HG03354 (cell line): Measurements from ENCODE around the gene NCAPG2.
A peak's percentile ranks its signal among the peaks of the same experiment; 100 is the strongest.
"Not testable (repeated sequence)": the region's sequence is repeated elsewhere in the genome, so short reads cannot be mapped to it uniquely, and the experiment has no call there.

Experiments
- ATAC-seq: cut with Tn5 transposase; IDR thresholded peaks from one replicate; pipeline ENCODE4 v1.9.1; 2021; ENCODE audit warnings: mild to moderate bottlenecking; ENCODE audit not compliant: unreplicated experiment, poor library complexity, severe bottlenecking

NCAPG2 gene

DNA sequence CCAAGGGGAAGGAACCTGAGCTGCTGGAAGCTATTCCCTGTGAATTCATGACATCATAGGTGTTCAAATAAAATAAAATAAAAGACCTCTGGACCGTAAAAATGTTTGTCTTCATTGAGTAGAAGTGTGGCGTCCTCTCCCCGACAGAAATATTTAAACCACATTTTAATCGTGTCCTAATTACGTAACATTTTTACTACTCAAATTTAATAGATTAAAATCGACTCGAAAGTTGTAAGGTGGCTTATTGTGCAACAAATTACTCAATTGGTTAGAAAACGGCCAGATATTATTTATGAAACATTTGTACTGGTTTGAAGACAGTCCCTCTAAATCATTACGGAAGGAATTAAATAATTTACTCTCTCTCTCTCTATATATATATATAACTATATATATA, 15.5 kb upstream of the NCAPG2 start:
- ATAC-seq: no peak

DNA sequence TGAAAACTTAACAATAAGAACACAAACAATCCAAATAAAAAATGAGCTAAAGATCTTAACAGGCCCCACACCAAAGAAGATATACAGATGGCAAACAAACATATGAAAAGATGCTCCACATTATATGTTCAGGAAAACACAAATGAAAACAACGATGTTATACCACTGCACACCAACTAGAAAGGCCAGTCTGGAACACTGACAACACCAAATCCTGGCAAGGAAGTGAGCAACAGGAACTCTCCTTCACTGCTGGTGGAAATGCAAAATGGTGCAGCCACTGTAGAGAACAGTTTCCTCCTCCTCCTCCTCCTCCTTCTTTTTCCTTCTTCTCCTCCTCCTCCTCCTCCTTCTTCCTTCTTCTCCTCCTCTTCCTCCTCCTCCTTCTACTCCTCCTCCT, 12.2 kb upstream of the NCAPG2 start:
- ATAC-seq: no peak

DNA sequence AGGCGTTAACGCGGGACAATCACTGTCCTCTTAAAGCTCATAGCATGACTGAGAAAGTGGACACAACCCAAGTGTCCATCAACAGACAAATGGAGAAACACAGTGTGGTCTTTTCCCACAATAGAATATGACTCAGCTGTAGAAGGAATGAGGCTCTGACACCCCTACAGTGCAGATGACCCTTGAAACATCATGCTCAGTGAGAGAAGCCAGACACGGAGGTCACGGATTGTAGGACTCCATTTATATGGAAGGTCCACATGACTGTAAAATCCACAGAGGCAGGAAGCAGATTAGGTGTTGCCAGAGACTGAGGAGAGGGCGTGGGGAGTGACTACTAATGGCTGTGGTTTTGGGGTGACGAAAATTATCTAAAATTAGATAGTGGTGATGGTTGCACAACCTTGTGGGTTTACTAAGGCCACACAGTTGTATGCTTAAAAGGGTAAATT, 6.1 kb upstream of the NCAPG2 start:
- ATAC-seq: no peak

DNA sequence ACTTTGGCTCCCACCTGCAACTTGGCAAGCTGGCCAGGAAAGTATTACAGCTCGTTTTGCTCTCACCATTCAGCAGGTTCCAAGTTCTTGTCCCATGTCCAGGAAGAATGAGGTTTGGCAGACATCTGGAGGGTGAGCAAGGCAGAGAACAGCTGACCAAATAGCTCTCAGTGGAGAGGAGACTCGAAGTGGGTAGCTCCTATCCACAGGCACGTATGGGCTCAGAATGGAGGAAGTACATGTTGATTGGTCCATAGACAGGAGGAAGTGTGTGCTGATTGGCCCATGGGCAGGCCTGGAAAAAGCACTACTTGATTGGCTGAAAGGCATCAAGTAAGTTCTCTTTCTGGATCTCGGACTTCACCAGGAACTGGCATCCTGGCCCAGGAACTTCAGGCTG, 3.0 kb upstream of the NCAPG2 start:
- no peak for ATAC-seq

DNA sequence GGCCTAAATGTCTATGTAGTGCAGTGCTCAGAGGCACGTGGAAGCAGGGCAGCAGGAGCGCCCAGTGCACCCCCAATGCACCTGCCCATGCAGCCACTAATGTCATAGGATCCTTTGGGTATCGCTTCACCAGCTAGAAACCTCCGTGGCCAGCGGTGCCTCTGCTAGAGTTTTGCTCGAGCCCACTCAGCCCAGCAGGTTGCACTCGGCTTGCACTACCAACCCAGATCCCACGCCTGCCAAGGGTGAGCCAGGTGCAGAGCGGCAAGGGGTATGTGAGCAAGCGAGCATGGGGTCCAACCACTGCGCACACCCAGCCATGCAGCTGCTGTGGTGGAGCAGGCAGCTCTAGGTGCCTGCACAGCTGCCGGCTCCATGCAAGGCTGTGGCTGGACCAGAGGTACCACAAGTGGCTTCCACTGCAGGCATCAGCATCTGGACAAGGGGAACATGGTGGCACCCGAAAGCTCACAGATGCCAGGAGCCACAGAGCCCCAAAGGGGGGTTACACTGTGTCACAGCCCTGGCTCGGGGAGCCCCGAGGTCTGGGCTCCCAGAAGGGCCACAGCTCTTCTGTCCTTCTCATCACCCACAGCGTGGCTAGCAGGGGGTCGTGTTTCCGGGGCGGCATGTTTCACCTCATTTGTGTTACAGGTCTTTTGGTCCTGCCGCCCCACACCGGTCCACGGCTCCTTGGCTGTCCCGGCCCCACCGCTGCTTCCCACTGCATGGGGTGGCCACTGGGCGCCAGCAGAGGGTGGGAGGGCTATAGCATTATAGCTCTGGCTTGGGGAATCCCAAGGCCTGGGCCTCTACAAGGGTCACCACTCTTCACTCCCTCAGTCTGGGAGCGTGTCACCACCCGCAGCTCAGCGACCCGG, 2.3 kb upstream of the NCAPG2 start:
- ATAC-seq: no peak

DNA sequence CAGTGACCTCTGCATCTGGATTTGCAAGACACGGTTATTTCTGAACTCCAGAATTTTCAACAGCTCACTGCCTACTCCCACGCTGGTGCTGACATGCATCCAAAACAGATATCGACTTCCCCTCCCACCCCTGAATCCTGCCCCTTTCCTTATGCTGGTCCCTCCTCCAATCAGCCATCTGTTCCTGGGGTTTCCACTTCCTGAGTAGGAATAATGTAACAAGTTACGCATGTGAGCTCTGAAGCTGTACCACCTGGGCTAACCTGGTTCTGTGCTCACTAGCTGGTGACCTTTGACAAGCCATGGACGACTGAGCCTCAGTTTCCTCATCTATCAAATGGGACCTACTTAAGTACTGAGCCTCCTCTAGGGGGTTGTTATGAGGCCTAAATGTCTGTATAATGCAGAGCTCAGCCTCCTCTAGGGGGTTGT, 1.7 kb upstream of the NCAPG2 start:
- ATAC-seq: no peak

DNA sequence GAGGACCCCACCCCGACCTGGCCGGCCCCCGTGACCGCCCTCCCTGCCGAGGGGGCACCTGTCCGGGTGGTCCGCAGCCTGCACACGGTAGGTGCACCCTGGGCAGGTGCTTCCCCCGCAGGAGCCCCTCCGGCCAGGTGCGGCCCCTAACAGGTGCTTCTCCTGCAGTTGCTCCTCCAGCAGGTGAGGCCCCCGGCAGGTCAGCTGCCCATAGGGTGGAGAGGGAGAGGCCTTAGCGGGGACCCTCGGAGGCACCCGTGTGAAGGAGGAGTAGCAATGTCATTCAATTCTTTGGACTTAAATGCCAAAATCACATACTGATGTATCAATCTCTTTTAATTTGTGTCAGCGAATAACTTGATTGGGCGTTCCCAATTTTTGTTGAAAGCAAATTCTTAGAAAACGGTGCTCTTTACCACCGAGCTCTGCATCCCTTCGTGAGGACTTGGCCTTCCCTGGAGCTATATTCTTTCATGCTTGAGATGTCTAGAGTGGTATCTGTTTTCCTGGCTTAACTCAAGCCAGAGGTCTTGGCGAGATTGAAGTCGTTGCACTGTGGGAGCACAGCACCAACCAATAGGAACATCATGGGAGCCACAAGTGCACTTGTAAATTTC, 738 bp upstream of the NCAPG2 start:
- peak; percentile 23 for ATAC-seq

DNA sequence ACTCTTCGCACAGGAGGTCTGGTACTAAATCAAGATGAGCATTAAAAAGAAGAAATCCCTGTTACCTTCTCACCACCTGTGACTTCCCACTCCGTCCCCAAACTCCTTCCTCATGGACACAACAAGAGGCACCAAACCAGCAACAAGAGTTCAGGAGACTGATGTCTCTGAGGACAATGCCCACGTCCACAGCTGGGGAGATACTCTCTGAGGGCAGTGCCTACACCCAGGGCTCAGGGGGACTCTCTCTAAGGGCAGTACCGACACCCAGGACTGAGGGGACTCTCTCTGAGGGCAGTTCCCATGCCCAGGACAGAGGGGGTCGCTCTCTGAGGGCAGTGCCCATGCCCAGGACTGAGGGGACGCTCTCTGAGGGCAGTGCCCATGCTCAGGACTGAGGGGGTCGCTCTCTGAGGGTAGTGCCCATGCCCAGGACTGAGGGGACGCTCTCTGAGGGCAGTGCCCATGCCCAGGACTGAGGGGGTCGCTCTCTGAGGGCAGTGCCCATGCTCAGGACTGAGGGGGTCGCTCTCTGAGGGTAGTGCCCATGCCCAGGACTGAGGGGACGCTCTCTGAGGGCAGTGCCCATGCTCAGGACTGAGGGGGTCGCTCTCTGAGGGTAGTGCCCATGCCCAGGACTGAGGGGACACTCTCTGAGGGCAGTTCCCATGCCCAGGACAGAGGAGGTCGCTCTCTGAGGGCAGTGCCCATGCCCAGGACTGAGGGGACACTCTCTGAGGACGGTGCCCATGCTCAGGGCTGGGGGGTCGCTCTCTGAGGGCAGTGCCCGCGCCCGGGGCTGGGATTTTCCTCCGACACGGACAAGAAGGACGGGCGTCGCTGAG, 703 bp downstream of the NCAPG2 start:
- not testable (repeated sequence) for ATAC-seq

DNA sequence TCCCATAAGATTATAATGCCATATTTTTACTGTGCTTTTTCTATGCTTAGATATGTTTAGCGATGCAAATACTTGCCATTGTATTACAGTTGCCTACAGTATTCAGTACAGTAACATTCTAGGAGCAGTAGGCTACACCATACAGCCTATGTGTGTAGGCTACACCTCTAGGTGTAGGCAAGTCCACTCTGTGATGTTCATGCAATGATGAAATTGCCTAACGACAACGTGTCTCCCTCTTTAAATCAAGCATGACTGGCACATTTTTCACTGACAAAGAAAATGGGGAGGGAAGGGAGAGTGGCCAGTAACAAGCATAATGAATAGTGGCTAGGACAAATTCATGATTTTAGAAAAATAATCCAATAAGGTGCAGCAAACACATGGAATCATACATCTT, 1.7 kb downstream of the NCAPG2 start:
- ATAC-seq: no peak

DNA sequence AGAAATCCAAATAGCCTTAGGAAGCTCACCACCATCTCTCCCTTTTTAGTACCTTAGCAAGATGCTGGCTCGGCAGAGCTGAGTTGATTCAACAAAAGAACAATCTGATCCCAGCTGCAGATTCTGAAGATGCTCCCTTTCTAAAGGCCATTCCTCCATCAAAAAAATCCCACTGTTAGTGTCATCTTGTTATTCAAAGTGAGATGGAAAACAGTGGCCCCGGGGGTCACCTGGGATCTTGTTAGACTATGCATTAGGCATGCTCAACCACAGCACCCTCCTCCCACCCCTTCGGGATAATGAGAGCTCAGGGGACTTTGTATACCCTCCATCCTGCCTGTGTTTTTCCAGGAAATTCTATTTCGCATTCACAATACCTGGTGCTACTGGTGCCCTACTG, 2.4 kb downstream of the NCAPG2 start:
- no peak for ATAC-seq

DNA sequence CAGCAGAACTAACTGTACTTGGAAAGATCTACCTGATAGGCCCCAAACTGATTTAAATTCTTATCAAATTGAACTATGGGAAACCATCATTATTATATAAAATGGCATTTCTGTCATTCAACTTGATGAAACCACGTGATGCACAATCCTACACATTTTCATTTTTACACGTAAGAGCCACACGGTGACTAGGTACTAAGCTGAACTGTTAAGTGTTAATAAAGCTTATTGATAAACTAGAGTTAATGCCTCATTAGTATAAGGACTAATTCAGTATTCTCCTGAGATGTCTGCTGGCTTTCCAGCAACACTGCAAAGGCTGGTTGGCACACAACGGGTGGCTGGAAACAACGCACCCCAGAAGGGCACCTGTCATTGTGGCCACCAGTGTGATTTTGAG, 4.6 kb downstream of the NCAPG2 start:
- no peak for ATAC-seq

DNA sequence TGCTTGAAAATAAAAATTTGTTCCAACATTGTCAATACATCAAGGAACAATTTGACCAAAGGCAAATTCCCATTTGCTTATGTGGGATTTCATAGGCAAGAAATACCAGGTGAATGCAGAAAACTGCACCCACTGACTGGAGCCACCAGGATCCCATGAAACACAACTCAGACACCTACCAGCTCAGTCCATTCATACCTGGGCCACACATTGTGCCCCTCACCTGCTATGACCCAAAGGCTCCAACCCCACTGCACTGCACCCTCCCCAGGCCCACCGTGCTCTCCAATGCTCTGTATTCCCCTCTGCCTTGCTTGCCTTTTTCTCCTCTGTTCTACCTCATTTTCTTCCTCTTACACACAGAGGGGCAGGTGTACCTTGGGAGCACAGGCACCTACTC, 5.3 kb downstream of the NCAPG2 start:
- ATAC-seq: no peak

DNA sequence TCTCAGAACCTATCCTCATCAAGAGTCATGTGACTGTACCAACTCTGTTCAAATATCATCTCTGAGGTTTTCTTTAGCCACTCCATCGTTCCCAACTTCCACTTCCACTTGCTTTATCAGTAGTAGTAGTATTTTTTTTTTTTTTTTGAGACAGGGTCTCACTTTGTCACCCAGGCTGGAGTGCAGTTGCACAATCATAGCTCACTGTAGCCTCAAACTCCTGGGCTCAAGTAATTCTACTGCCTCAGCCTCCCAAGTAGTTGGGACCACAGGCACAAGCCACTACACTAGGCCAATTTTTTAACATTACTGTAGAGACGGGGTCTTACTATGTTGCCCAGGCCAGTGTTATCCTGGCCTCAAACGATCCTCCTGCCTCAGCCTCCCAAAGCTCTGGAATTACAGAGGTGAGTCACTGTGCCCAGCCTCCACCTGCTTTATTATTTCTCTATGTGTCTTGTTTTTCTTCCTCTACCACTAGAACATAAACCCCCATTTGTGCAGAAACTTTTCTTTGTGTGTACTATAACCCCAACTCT, 5.9 kb downstream of the NCAPG2 start:
- ATAC-seq: no peak

DNA sequence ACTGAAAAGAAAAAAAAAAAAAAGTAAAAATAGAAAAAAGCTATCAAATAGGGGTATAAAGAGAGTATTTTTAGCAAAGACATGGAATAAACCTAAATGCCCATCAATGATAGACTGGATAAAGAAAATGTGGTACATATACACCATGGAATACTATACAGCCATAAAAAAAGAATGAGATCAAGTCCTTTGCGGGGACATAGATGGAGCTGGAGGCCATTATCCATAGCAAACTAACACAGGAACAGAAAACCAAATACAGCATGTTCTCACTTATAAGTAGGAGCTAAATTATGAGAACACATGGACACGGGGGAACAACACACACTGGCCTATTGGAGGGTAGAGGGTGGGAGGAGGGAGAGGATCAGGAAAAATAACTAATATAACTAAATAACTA, 7.0 kb downstream of the NCAPG2 start:
- ATAC-seq: not testable (repeated sequence)

DNA sequence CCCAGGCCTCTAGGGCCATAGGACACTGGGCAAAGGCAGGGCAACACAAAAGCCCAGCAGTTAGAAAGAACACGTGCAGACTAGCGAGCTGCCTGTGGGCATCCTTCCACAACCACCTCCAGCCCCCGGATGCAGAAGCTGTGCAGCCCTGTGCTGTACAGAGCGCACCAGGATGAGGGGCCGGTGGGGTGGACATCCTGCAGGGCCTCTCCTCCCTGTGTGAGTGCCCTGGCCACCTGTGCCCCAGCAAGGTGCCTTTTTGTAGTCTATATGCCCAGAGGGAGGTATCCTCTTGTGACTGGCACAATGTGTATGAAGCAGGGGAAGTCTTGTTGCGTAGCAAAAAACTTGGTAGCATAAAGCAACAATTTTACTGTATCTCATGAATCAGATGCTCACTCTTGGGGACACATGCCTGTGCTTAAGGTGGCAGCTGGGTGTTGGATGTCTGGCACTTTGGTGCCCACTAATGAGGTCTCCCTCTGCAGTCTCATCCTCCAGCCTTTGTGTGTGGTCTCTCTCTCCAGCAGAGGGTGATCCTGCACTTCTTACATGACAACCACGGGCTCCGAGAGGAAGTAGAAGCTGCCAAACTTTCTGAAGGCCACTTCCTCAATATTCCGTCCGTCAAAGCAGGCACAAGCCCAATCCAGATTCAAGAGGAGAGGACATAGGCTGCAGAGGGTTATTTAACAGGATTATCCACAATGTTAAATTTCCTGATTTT, 8.7 kb downstream of the NCAPG2 start:
- peak; percentile 82 for ATAC-seq

DNA sequence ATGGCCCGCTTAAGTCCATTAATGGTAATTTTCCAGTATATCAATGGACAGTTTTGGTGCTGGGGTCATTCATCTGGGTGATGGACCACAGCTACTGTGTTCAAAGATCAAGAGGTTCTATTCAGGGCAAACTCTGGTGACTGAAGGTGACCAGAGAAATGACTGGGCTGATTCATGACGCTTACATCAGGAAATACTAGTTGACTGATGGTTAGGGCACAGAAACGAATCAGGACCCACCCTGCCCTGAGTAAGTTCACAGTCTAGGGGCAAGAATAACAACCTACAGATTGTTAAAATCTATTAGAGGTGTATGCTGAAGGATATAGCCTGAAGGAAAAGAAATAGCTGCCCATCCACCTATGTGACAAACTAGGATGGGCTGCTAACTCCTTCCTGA, 9.5 kb downstream of the NCAPG2 start:
- no peak for ATAC-seq

DNA sequence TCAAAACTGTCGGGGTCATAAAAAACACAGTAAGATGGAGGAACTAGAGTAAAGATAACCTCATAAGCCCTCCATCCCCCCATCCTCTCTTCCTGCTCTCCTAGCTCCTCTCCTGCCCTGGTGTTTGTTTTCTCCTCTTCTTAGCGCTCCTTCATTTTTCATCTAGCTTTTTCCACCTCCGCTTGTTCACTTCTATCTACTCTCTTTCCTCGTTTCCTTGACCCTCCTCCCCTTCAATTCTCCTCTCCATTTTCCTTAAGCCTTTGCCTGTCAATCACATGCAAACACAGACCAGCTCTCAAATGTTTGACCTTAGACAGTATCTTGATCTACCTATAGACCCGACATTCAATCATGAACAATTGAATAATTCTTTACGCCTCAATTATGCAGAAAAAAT, 10.0 kb downstream of the NCAPG2 start:
- no peak for ATAC-seq

DNA sequence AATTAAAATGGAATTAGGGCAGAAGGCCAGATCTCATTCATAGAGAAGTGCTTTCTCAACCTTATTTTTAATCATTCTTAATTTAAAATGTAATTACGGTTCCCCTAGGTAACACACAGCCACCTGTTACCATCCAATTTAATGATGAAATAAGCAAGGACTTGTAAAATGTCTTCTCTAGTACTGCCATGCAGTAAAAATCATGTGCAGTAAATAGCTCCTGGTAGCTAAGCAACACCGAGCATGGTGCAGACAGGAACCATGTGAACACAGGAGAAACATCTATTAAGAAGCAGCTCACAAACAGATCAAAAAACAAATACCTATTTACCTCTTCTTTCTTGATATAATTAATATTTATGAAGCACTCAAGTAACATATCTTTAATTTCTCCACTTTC, 15.1 kb downstream of the NCAPG2 start:
- ATAC-seq: no peak

DNA sequence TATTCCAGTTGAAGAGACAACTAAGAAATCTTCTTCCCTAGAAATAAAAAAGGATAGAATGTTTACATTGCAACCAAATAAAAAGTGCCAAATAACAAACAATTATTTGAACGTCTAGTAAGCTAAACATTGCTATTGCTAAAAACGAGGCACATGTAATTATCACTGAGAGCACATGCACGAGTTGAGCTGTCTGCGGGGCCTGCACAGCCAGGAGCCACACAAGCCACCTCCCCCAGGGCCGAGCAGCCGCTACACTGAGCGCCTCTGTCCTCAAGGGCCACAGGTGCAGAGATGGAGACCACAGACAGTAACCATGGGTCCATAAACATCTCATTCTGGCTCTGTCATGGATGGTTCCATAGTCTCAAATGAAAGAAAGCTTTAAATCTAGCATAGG, 17.2 kb downstream of the NCAPG2 start:
- no peak for ATAC-seq

DNA sequence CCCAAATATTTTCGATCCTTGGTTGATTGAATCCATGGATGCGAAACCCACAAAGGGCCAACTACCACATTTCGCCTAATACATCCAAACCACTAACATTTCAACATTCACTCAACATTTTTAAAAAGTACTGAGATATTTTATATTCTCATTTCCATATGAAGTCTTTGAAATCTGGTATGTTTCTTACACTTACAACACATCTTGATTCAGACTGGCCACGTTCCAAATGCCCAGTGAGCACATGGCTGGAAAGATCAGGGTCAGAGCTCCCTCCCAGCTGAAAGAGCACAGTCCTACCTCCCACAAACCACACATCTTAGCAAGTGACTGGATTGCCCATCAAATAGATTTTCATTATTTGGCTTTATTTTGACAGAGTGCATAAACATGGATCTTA, 18.9 kb downstream of the NCAPG2 start:
- no peak for ATAC-seq
